Uterus (tissue), 4 donors: ENCODE results near the gene SLC30A3. TPM values are rescaled to one million over a fixed set of nuclear protein-coding genes. Genes with fewer than 3 reads are reported as not detected.

Experiments
- DNase-seq, 2 donors: peaks; one replicate each; pipeline ENCODE4 v3.0.0-alpha.2; 2019 to 2020
- H3K27ac ChIP-seq, 2 donors: fragments of 200-600 bp; sonication (generic); 1 replicate in 1 of 2; 2 replicates in 1 of 2; pipeline ENCODE4 v1.5.1; 2016 to 2018
- H3K27me3 ChIP-seq, 2 donors: fragments of 200-600 bp; sonication (generic); one replicate each; pipeline ENCODE4 v1.5.1; 2018 to 2019; ENCODE audit warnings: control low read depth in 1 of 2
- H3K36me3 ChIP-seq, 2 donors: fragments of 200-600 bp; sonication (generic); one replicate each; pipeline ENCODE4 v1.5.1; 2019; ENCODE audit warnings: control low read depth in 1 of 2
- H3K4me1 ChIP-seq, 2 donors: fragments of 200-600 bp; sonication (generic); one replicate each; pipeline ENCODE4 v1.5.1; 2018 to 2019; ENCODE audit warnings: control low read depth in 1 of 2
- H3K4me3 ChIP-seq, 2 donors: fragments of 200-600 bp; sonication (generic); 1 replicate in 1 of 2; 2 replicates in 1 of 2; pipeline ENCODE4 v1.5.1; 2018 to 2019; ENCODE audit warnings: mild to moderate bottlenecking in 1 of 2
- H3K9me3 ChIP-seq, 2 donors: fragments of 200-600 bp; sonication (generic); one replicate each; pipeline ENCODE4 v1.5.1; 2019; ENCODE audit warnings: control low read depth in 1 of 2
- CTCF ChIP-seq, 4 experiments: fragments of 200-600 bp in 2 of 4; fragments of 450-650 bp in 2 of 4; sonication (generic) in 2 of 4; IDR thresholded peaks; one replicate each; pipeline ENCODE4 v1.5.1; 2016 to 2019; ENCODE audit warnings: antibody characterized with exemption in 4 of 4, mild to moderate bottlenecking in 2 of 4, moderate library complexity in 1 of 4
- POLR2A ChIP-seq, 2 donors: fragments of 450-650 bp; IDR thresholded peaks; one replicate each; pipeline ENCODE4 v1.6.1; 2016; ENCODE audit warnings: antibody characterized with exemption in 2 of 2, mild to moderate bottlenecking in 1 of 2, moderate library complexity in 1 of 2
- intact Hi-C: fragments of 100-400 bp; cut with DNase I; formaldehyde crosslinking; loops from one replicate; pipeline ENCODE4 v1.15.1; 2023; ENCODE audit warnings: low total_unique reads
- total RNA-seq, 4 donors: library from RNA; depleted of rRNA in 3 of 4; stranded (reverse); fragments of >200 nt in 3 of 4; gene quantifications; one replicate each; pipeline versions ENCODE4 v1.1.0 to v1.2.4, GENCODE V29; 2014 to 2023
- donor health status: DM: yes; HTN: yes; CAD: no.

SLC30A3 gene
- total RNA-seq, 4 donors from 2014 or later: 0.35 to 2.1 (median 0.88) TPM; not detected in 1

GRCh38 chr2:27307545-27308358, 44.9 kb upstream of the SLC30A3 start:
- no peak for TF ChIP-seq POLR2A (IDR thresholded peaks at IDR 0.05)
- no peak for TF ChIP-seq CTCF (IDR thresholded peaks at IDR 0.05)
- no peaks in the 10 kb centered on the region for H3K36me3 ChIP-seq

GRCh38 chr2:27307287-27307544, 44.4 kb upstream of the SLC30A3 start:
- intact Hi-C loops: no loop called here
- peaks cover 22 to 27% of the 10 kb centered on the region in 2 donors for H3K27me3 ChIP-seq

More at GRCh38 chr2:27307545-27308358, 44.9 kb upstream of the SLC30A3 start:
- Histone ChIP-seq H3K9me3 (no peaks in the 10 kb centered on the region), H3K27ac (no peak overlapping the region), H3K4me1 (peaks cover 0 to 16% of the 10 kb centered on the region in 2 donors), H3K27me3 (peaks cover 22 to 27% of the 10 kb centered on the region in 2 donors), H3K4me3 (no peak overlapping the region)
- intact Hi-C loops: no loop called here
- DNase-seq: no peak

GRCh38 chr2:27306573-27307286, 43.9 kb upstream of the SLC30A3 start:
- intact Hi-C loops: no loop called here
- TF ChIP-seq POLR2A (IDR thresholded peaks at IDR 0.05) (no peak), CTCF (IDR thresholded peaks at IDR 0.05) (no peak)
- H3K27me3 ChIP-seq: peaks cover 22 to 27% of the 10 kb centered on the region in 2 donors

More at GRCh38 chr2:27307287-27307544, 44.4 kb upstream of the SLC30A3 start:
- Histone ChIP-seq H3K27ac (no peak overlapping the region), H3K9me3 (no peaks in the 10 kb centered on the region), H3K36me3 (no peaks in the 10 kb centered on the region), H3K4me3 (no peak overlapping the region), H3K4me1 (peaks cover 0 to 16% of the 10 kb centered on the region in 2 donors)
- no peak for DNase-seq
- TF ChIP-seq POLR2A (IDR thresholded peaks at IDR 0.05): no peak
- no peak for TF ChIP-seq CTCF (IDR thresholded peaks at IDR 0.05)

GRCh38 chr2:27306136-27306535, 43.3 kb upstream of the SLC30A3 start:
- Histone ChIP-seq H3K27ac (no peak overlapping the region), H3K36me3 (no peaks in the 10 kb centered on the region), H3K4me1 (peaks cover 0 to 16% of the 10 kb centered on the region in 2 donors), H3K27me3 (peaks cover 22 to 27% of the 10 kb centered on the region in 2 donors), H3K4me3 (no peak overlapping the region), H3K9me3 (no peaks in the 10 kb centered on the region)
- TF ChIP-seq POLR2A (IDR thresholded peaks at IDR 0.05) (no peak), CTCF (IDR thresholded peaks at IDR 0.05) (no peak)
- no peak for DNase-seq
- intact Hi-C loops: no loop called here

More at GRCh38 chr2:27306573-27307286, 43.9 kb upstream of the SLC30A3 start:
- Histone ChIP-seq H3K4me3 (no peak overlapping the region), H3K9me3 (no peaks in the 10 kb centered on the region), H3K27ac (no peak overlapping the region), H3K4me1 (peaks cover 0 to 16% of the 10 kb centered on the region in 2 donors), H3K36me3 (no peaks in the 10 kb centered on the region)
- DNase-seq: no peak

GRCh38 chr2:27305516-27305915, 42.7 kb upstream of the SLC30A3 start:
- Histone ChIP-seq H3K9me3 (no peaks in the 10 kb centered on the region), H3K4me3 (no peak overlapping the region), H3K27me3 (peaks cover 22 to 27% of the 10 kb centered on the region in 2 donors), H3K36me3 (no peaks in the 10 kb centered on the region), H3K27ac (no peak overlapping the region), H3K4me1 (peaks cover 0 to 16% of the 10 kb centered on the region in 2 donors)
- DNase-seq: no peak
- intact Hi-C loops: no loop called here
- TF ChIP-seq CTCF (IDR thresholded peaks at IDR 0.05) (no peak), POLR2A (IDR thresholded peaks at IDR 0.05) (no peak)
